ENCODE data around the gene C5orf34. TPM values are rescaled to one million over a fixed set of nuclear protein-coding genes. Genes with fewer than 3 reads are reported as not detected.
"Not testable (repeated sequence)": the region's sequence is repeated elsewhere in the genome, so short reads cannot be mapped to it uniquely, and the experiment has no call there.

Gene C5orf34
- total RNA-seq, 2 experiments from 2014 or later, result 14.4 to 16.8 TPM

DNA sequence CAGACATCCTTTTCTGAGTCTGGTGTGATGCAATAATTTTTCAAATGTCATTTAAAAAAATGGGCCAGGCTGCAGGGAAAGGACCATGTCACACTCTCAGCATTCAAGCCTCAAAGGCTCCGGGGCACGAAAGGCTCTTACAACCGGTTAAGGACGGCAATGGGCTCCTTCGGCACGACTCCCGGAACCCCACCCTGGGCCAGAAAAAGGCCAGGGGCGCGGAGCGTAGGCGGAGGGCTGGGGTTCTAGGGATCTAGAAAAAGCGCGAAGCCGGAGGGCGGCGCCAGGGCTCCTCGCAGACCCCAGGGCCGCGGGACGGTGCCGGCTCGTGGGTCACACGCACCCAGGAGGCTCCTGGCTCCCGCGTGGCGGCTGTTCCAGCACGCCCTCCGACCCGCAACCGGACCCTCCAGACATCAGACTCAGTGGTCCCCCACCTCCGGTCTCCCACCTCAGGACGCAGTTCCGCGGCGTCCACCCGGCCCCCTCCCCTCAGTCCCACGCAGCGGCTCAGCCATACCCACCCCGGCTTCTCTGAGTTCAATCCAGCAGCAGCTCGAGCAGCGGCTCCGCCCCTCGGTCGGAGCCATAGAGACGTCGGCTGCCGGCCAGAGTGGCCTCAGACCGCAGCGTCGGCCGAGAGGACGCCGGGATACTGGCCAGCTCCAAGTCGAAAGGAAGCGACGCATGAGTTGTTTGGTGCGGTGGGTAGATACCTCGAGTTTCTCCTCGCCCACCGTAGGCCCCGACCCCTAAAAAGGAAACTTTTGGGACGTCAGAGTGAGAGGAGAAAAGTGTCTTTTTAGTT, 31.4 kb downstream of the C5orf34 start, which contains the start of gene TMEM267:
Gene TMEM267, minus strand, starts transcription at position 568 of the 808 bp plus-strand sequence. CDS start 29,896 bp downstream, outside the sequence.
- ATAC-seq (peak; percentile 82), DNase-seq (peak; percentile 91)
- Mint-ChIP-seq H3K27me3 (no peaks in the 10 kb centered on the region), H3K4me1 (peaks cover 37% of the 10 kb centered on the region), H3K9me3 (ENCODE audit: low read depth) (no peaks in the 10 kb centered on the region), H3K4me3 (peak within 1 kb of the TSS; percentile 97), H3K36me3 (ENCODE audit: low read depth) (peaks cover 36% of the 10 kb centered on the region), H3K27ac (peak within 1 kb of the TSS; percentile 100)
- CTCF ChIA-PET, result interaction anchor here (0.6 to 3.0 kb wide), 43 partner anchors 8 to 489 kb away, joined by 3 to 26 read pairs (median 4); partner anchors contain the start of genes C5orf34, HMGCS1, NIM1K and NNT
- intact Hi-C loops (cut with DNase I, micrococcal nuclease), result loop anchor here (1.0 to 10.0 kb wide), 22 partner anchors 32 to 1579 kb away; partner anchors contain the start of genes C5orf34 (in 2 of the 2), HMGCS1 (in 2 of the 2), NNT (in 2 of the 2) and ANXA2R (in 1 of the 2)
- POLR2A ChIA-PET, result interaction anchor here (0.5 to 2.8 kb wide), 14 partner anchors 9 to 628 kb away, joined by 3 to 34 read pairs (median 4); partner anchors contain the start of genes C5orf34, HMGCS1, NNT and ZNF131

DNA sequence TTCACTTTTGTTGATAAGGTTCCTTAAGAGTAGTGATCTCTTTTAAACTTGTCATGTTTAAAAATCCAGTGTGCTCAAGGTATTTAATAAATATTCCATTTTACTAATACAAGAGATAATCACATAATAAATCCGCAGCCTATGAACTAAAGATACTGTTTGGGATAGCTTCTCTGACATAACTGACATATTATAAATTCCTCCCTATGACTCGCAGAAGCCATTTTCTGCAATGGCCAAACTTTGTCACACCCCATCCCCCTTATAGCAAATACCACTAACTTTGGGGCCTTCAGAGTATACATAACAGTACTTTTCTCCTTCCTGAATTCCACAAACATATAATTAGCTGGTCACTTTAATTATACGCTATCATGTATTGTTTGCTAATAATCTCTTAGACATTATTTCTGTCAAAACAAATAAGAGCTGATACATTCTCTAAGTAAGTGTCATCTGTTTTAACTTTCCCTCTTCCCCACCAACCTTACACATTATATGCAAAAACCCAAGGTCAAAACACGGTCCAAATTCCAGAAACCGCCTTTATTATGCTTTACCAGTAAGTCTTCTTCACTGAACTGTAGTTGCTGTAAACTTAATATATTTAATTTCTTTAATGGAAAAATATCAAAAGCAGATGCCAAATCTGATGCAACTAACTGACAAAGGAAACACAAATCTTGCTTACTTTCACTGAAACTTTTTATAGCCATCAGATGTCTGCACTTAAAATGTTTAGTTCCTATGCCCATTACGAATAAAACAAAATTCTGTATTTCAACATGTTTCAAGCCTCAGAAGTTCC, 32.3 kb downstream of the C5orf34 start:
- Mint-ChIP-seq H3K27me3 (no peaks in the 10 kb centered on the region), H3K4me3 (peak overlapping the region; percentile 97), H3K36me3 (ENCODE audit: low read depth) (peaks cover 36% of the 10 kb centered on the region), H3K27ac (peak overlapping the region; percentile 100), H3K4me1 (peaks cover 39% of the 10 kb centered on the region), H3K9me3 (ENCODE audit: low read depth) (no peaks in the 10 kb centered on the region)
- ChIA-PET CTCF (interaction anchor here (0.6 to 2.8 kb wide), 5 partner anchors 22 to 407 kb away, joined by 3 to 13 read pairs (median 3); partner anchors contain the start of gene NIM1K), POLR2A (no interaction called here)
- DNase-seq (no peak), ATAC-seq (no peak)
- intact Hi-C loops (cut with DNase I, micrococcal nuclease), result loop anchor here (1.0 to 10.0 kb wide), 14 partner anchors 33 to 1578 kb away; partner anchors contain the start of genes HMGCS1 (in 2 of the 2), C5orf34 (in 1 of the 2), MRPS30 (in 1 of the 2) and NIM1K (in 1 of the 2)

DNA sequence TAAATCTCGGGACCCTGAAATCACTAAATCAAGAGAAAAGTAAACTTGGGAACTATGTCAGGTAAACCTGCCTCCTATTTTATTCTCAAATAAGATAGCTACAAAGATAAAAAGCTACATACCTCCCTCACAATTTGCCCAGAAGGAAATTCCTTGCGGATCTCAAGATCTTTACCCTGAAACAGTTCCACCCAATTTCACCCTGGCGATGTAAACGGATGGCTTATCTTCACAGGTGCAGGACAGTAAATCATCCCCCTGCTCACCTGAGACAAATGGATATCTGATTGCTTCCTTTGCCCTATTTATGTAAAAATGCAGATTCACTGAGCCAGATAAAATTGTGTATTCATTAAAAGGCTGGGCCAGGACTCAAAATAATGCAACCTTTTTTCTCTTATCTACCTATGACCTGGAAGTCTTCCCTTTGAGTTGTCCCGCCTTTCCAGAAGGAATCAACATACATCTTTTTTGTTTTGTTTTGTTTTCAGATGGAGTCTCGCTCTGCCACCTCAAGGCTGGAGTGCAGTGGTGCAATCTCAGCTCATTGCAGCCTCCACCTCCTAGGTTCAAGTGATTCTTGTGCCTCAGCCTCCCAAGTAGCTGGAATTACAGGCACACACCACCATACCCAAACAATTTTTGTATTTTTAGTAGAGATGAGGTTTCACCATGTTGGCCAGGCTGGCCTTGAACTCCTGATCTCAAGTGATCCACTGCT, 45.1 kb downstream of the C5orf34 start:
- no peak for DNase-seq
- intact Hi-C loops (cut with DNase I, micrococcal nuclease), result no loop called here
- H3K4me3 Mint-ChIP-seq, result no peak overlapping the region
- H3K27me3 Mint-ChIP-seq, result no peaks in the 10 kb centered on the region
- ChIA-PET CTCF (interaction anchor here (1.3 kb wide), 1 partner anchor 15 kb away, joined by 3 read pairs; no protein-coding TSS in a partner anchor), POLR2A (no interaction called here)
- H3K9me3 Mint-ChIP-seq (ENCODE audit: low read depth), result peaks cover 30% of the 10 kb centered on the region
- H3K27ac Mint-ChIP-seq, result no peak overlapping the region
- ATAC-seq, result no peak
- peaks cover 82% of the 10 kb centered on the region for H3K36me3 Mint-ChIP-seq (ENCODE audit: low read depth)
- H3K4me1 Mint-ChIP-seq, result peaks cover 16% of the 10 kb centered on the region

DNA sequence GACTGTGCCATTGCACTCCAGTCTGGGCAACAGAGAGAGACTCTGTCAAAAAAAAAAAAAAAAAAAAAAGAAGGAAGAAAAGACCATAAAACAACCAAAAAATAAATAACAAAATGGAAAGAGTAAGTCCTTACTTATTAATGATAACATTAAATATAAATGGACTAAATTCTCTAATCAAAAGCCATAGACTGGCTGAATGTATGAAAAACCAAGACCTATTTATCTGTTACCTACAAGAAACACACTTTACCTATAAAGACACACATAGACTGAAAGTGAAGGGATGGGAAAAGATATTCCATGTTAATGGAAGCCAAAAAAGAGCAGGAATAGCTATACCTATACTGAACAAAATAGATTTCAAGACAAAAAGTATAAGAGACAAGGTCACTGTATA, 47.8 kb downstream of the C5orf34 start:
- ChIA-PET POLR2A (no interaction called here), CTCF (interaction anchor here (0.6 to 1.3 kb wide), 2 partner anchors 19 to 426 kb away, joined by 4 to 7 read pairs; no protein-coding TSS in a partner anchor)
- no peak overlapping the region for H3K27ac Mint-ChIP-seq
- peaks cover 26% of the 10 kb centered on the region for H3K9me3 Mint-ChIP-seq (ENCODE audit: low read depth)
- intact Hi-C loops (cut with DNase I, micrococcal nuclease), result no loop called here
- H3K4me3 Mint-ChIP-seq, result no peak overlapping the region
- ATAC-seq (no peak), DNase-seq (no peak)
- peaks cover 2% of the 10 kb centered on the region for H3K4me1 Mint-ChIP-seq
- no peaks in the 10 kb centered on the region for H3K27me3 Mint-ChIP-seq
- peaks cover 72% of the 10 kb centered on the region for H3K36me3 Mint-ChIP-seq (ENCODE audit: low read depth)

DNA sequence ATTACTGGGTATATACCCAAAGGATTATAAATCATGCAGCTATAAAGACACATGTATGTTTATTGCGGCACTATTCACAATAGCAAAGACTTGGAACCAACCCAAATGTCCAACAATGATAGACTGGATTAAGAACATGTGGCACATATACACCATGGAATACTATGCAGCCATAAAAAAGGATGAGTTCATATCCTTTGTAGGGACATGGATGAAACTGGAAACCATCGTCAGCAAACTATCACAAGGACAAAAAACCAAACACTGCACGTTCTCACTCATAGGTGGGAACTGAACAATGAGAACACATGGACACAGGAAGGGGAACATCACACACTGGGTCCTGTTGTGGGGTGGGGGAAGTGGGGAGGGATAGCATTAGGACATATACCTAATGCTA, 49.5 kb downstream of the C5orf34 start:
- intact Hi-C loops (cut with DNase I, micrococcal nuclease); ATAC-seq; H3K27me3 Mint-ChIP-seq; H3K27ac Mint-ChIP-seq; POLR2A ChIA-PET; H3K4me1 Mint-ChIP-seq; H3K4me3 Mint-ChIP-seq; DNase-seq: not testable (repeated sequence)
- CTCF ChIA-PET, result interaction anchor here (0.6 kb wide), 1 partner anchor 133 kb away, joined by 3 read pairs; no protein-coding TSS in a partner anchor
- peaks cover 20% of the 10 kb centered on the region for H3K9me3 Mint-ChIP-seq (ENCODE audit: low read depth)
- H3K36me3 Mint-ChIP-seq (ENCODE audit: low read depth), result peaks cover 72% of the 10 kb centered on the region

DNA sequence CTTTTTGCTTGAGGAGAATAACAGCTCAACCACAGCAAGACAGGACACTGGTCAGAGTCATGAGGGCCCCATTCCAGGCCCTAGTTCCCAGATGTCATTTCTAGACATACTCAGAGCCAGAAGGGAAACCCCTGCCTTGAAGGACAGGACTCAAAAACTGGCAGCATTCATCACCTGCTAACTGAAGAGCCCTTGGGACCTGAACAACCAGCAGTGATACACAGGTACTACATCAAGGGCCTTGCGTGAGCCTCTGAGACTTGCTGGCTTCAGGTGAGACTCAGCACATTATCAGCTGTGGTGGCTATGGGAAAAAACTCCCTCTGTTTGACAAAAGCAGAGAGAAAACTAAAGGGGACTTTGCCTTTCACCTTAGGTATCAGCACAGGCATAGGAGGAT, 53.9 kb downstream of the C5orf34 start:
- intact Hi-C loops (cut with DNase I, micrococcal nuclease), result no loop called here
- peaks cover 61% of the 10 kb centered on the region for H3K36me3 Mint-ChIP-seq (ENCODE audit: low read depth)

DNA sequence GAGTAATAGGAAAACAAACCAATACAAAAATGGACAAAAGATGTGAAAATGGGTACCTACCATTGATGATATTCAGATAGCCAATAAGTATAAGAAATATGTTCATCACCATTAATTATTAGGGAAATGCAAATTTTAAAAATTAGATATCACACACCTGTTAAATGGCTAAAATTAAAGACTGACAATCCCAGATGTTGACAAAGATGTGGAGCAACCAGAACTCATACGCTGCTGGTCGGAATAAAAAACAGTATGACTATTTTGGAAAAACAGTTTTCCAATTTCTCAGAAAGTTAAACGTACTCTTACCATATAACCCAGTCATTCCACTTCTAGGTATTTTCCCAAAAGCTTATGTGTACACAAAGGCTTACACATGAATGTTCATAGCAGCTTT, 58.4 kb downstream of the C5orf34 start:
- ATAC-seq, result no peak
- H3K4me1 Mint-ChIP-seq, result no peaks in the 10 kb centered on the region
- POLR2A ChIA-PET, result no interaction called here
- intact Hi-C loops (cut with DNase I, micrococcal nuclease), result no loop called here
- H3K9me3 Mint-ChIP-seq (ENCODE audit: low read depth), result peaks cover 6% of the 10 kb centered on the region
- H3K4me3 Mint-ChIP-seq, result no peak overlapping the region
- CTCF ChIA-PET, result no interaction called here
- no peaks in the 10 kb centered on the region for H3K27me3 Mint-ChIP-seq
- H3K27ac Mint-ChIP-seq, result no peak overlapping the region
- H3K36me3 Mint-ChIP-seq (ENCODE audit: low read depth), result peaks cover 60% of the 10 kb centered on the region
- no peak for DNase-seq

More for the DNA sequence above, 53.9 kb downstream of the C5orf34 start:
- CTCF ChIA-PET, result no interaction called here
- ATAC-seq (no peak), DNase-seq (no peak)
- Mint-ChIP-seq H3K9me3 (ENCODE audit: low read depth) (peaks cover 7% of the 10 kb centered on the region), H3K27ac (no peak overlapping the region), H3K4me3 (no peak overlapping the region), H3K4me1 (no peaks in the 10 kb centered on the region), H3K27me3 (no peaks in the 10 kb centered on the region)
- POLR2A ChIA-PET, result no interaction called here

DNA sequence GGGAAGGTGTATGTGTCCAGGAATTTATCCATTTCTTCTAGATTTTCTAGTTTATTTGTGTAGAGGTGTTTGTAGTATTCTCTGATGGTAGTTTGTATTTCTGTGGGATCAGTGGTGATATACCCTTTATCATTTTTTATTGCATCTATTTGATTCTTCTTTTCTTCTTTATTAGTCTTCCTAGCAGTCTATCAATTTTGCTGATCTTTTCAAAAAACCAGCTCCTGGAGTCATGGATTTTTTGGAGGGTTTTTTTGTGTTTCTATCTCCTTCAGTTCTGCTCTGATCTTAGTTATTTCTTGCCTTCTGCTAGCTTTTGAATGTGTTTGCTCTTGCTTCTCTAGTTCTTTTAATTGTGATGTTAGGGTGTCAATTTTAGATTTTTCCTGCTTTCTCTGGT, 73.4 kb downstream of the C5orf34 start:
- H3K4me3 Mint-ChIP-seq; ATAC-seq; intact Hi-C loops (cut with DNase I, micrococcal nuclease); H3K4me1 Mint-ChIP-seq; CTCF ChIA-PET; DNase-seq; H3K27me3 Mint-ChIP-seq; POLR2A ChIA-PET; H3K27ac Mint-ChIP-seq: not testable (repeated sequence)
- peaks cover 49% of the 10 kb centered on the region for H3K9me3 Mint-ChIP-seq (ENCODE audit: low read depth)
- peaks cover 27% of the 10 kb centered on the region for H3K36me3 Mint-ChIP-seq (ENCODE audit: low read depth)

DNA sequence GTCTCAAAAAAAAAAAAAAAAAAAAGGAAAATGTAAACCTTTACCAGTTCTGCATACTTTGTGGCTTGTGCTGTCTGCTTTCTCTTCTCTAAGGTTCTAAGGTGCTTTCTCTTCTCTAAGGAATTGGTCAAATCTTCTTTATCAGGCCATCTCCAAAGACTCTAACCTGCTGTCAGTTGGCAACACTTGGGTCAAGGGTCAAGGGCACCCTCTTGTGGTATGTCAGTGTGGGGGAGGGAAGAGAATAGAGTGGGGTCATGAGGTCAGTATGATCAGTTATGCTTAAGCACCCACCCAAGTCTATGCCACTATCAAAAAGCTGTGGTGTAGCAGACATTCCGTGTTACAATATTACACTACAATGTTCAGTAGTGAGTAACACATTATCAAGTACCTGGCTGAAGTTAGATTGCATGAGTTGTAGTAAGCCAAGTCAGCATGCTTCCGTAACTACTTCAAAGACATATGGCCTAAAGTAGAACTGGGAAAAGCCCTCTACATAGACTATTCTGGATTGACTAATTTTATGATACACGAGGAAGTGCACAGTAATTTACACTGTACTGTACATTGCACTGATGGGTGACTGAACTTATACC, 77.8 kb downstream of the C5orf34 start:
- intact Hi-C loops (cut with DNase I, micrococcal nuclease), result no loop called here
- H3K27ac Mint-ChIP-seq, result no peak overlapping the region
- no peaks in the 10 kb centered on the region for H3K4me1 Mint-ChIP-seq
- DNase-seq (no peak), ATAC-seq (no peak)
- H3K4me3 Mint-ChIP-seq, result no peak overlapping the region
- H3K27me3 Mint-ChIP-seq, result no peaks in the 10 kb centered on the region
- CTCF ChIA-PET, result no interaction called here
- POLR2A ChIA-PET, result no interaction called here
- H3K9me3 Mint-ChIP-seq (ENCODE audit: low read depth), result peaks cover 30% of the 10 kb centered on the region
- H3K36me3 Mint-ChIP-seq (ENCODE audit: low read depth), result peaks cover 3% of the 10 kb centered on the region
